Measurements from ENCODE around the gene CFAP57. TPM values are rescaled to one million over a fixed set of nuclear protein-coding genes. Genes with fewer than 3 reads are reported as not detected.

Gene CFAP57
- total and polyA plus RNA-seq, 9 of the 15 experiments (the other 6 are each of a cell fraction or from before 2014, with no cell fraction given), result 0.04 to 0.22 (median 0.07) TPM; not detected in 3

GRCh38 chr1:43143441-43143888, 28.7 kb upstream of the CFAP57 start (continued):
- TF ChIP-seq RBM14 (IDR thresholded peaks at IDR 0.05; ENCODE audit: borderline replicate concordance, insufficient read depth, low read depth, low read length), result no peak
- peak; percentile 92 for TF ChIP-seq TOE1 (IDR thresholded peaks at IDR 0.05; ENCODE audit: borderline replicate concordance)
- no peak for TF ChIP-seq TOE1 (CRISPR knock-in tag; IDR thresholded peaks at IDR 0.05; ENCODE audit: borderline replicate concordance, low read depth)
- peak; percentile 15 for TF ChIP-seq ZFP36 (IDR thresholded peaks at IDR 0.05; ENCODE audit: low read depth, low read length, partially characterized antibody)
- TF ChIP-seq SMARCA4 (IDR thresholded peaks at IDR 0.05), result no peak
- no peak for TF ChIP-seq HLTF (IDR thresholded peaks at IDR 0.05)
- TF ChIP-seq FOXM1 (IDR thresholded peaks at IDR 0.05; ENCODE audit: low read depth), result peak; percentile 55; the same call in 1 of the 2 replicates
- TF ChIP-seq FOXM1 (CRISPR knock-in tag; IDR thresholded peaks at IDR 0.05; ENCODE audit: low read depth), result no peak
- TF ChIP-seq MAFG (tag; conservative IDR thresholded peaks at IDR 0.05), result 0 out of 2 replicates have a peak, but pooled peaks have one; percentile 4
- TF ChIP-seq ZC3H11A (IDR thresholded peaks at IDR 0.05; ENCODE audit: low read depth, low read length), result no peak
- TF ChIP-seq L3MBTL2 (IDR thresholded peaks at IDR 0.05), result peak; percentile 59; the same call in 1 of the 2 replicates
- TF ChIP-seq HDAC6 (IDR thresholded peaks at IDR 0.05; ENCODE audit: low read depth, low read length), result no peak
- 0 out of 2 replicates have a peak, but pooled peaks have one; percentile 1 for TF ChIP-seq MAFK (IDR thresholded peaks at IDR 0.05; ENCODE audit: low read length)
- no peak for TF ChIP-seq ETS1 (conservative IDR thresholded peaks at IDR 0.05; ENCODE audit: control insufficient read depth, low read depth, low read length)
- TF ChIP-seq SP1 (CRISPR knock-in tag; IDR thresholded peaks at IDR 0.05), result peak; percentile 51; the same call in 1 of the 2 replicates
- no peak for TF ChIP-seq PML (IDR thresholded peaks at IDR 0.05; ENCODE audit: low read length)
- peak; percentile 64 for TF ChIP-seq CTCFL (IDR thresholded peaks at IDR 0.05; ENCODE audit: borderline replicate concordance, insufficient read depth, low read depth, low read length, poor library complexity, severe bottlenecking)
- peak; percentile 35; the same call in 1 of the 2 replicates for TF ChIP-seq CC2D1A (IDR thresholded peaks at IDR 0.05)
- no peak for TF ChIP-seq GATAD2B (IDR thresholded peaks at IDR 0.05; ENCODE audit: borderline replicate concordance)
- TF ChIP-seq ARID2 (IDR thresholded peaks at IDR 0.05), result no peak
- TF ChIP-seq NRF1 (conservative IDR thresholded peaks at IDR 0.05 in 1 of 2, IDR thresholded peaks at IDR 0.05 in 1 of 2), result 0 out of 4 replicates have a peak, but pooled peaks of 1 of the 2 experiments have one; percentile 11
- TF ChIP-seq BMI1 (IDR thresholded peaks at IDR 0.05; ENCODE audit: low read length), result no peak
- no peak for TF ChIP-seq HIVEP1 (CRISPR knock-in tag; IDR thresholded peaks at IDR 0.05)
- peak; percentile 19; the same call in 1 of the 2 replicates for TF ChIP-seq ARID1B (IDR thresholded peaks at IDR 0.05)
- TF ChIP-seq DLX4 (CRISPR knock-in tag; IDR thresholded peaks at IDR 0.05), result no peak
- TF ChIP-seq ZC3H8 (IDR thresholded peaks at IDR 0.05), result no peak
- no peak for TF ChIP-seq ZBTB12 (CRISPR knock-in tag; IDR thresholded peaks at IDR 0.05)
- no peak for TF ChIP-seq DACH1 (IDR thresholded peaks at IDR 0.05; ENCODE audit: partially characterized antibody)

All from K562 (cell line).